H1 (cell line): ENCODE measurements around the gene COBLL1. TPM values are rescaled to one million over a fixed set of nuclear protein-coding genes. Genes with fewer than 3 reads are reported as not detected.

Source experiments
- CTCF ChIA-PET: fragments of 300-600 bp; sonication (Branson Sonifier 250); formaldehyde crosslinking; loops from one replicate; lab custom pipeline; 2021; ENCODE audit not compliant: partially characterized antibody; lab: Charles Lee
- POLR2A ChIA-PET: fragments of 300-600 bp; sonication (Branson Sonifier 250); formaldehyde crosslinking; loops from one replicate; lab custom pipeline; 2021; ENCODE audit warnings: inconsistent platforms; ENCODE audit not compliant: partially characterized antibody; lab: Charles Lee
- DNase-seq, 2 experiments: peaks; one replicate each; pipeline versions ENCODE4 v3.0.0 to v3.0.0-alpha.2; 2010 to 2022; ENCODE audit warnings: low spot score in 2 of 2, low read depth in 1 of 2, mixed read lengths in 1 of 2
- FAIRE-seq: peaks from 2 replicates; lab custom pipeline; 2011; peaks lifted over from hg19 to GRCh38; lab: Jason Lieb, UNC
- H2AFZ ChIP-seq: 2 replicates; pipeline ENCODE4 v1.8.1; 2012; ENCODE audit warnings: low read length, inconsistent platforms
- H2AK5ac ChIP-seq: 2 replicates; pipeline ENCODE4 v1.6.1; 2013; ENCODE audit warnings: low read depth, low read length
- H2BK120ac ChIP-seq: replicated peaks from 2 replicates; pipeline ENCODE3; 2013; ENCODE audit warnings: low read depth, low read length, inconsistent platforms
- H2BK12ac ChIP-seq: 2 replicates; pipeline ENCODE4 v1.6.1; 2013; ENCODE audit warnings: low read depth, low read length
- H2BK15ac ChIP-seq: 2 replicates; pipeline ENCODE4 v1.6.1; 2013; ENCODE audit warnings: low read length
- H2BK20ac ChIP-seq: 2 replicates; pipeline ENCODE4 v1.6.1; 2013; ENCODE audit warnings: low read length
- H2BK5ac ChIP-seq: 2 replicates; pipeline ENCODE4 v1.6.1; 2013; ENCODE audit warnings: low read depth, low read length
- H3K14ac ChIP-seq: 2 replicates; pipeline ENCODE4 v1.6.1; 2013; ENCODE audit warnings: inconsistent platforms; ENCODE audit not compliant: insufficient read length
- H3K18ac ChIP-seq: 2 replicates; pipeline ENCODE4 v1.6.1; 2013; ENCODE audit warnings: low read length; ENCODE audit errors: extremely low read depth
- H3K23ac ChIP-seq: 2 replicates; pipeline ENCODE4 v1.6.1; 2013; ENCODE audit warnings: inconsistent platforms; ENCODE audit not compliant: insufficient read length
- H3K23me2 ChIP-seq: 2 replicates; pipeline ENCODE4 v1.6.1; 2013; ENCODE audit warnings: low read depth, low read length
- H3K27ac ChIP-seq: 2 replicates; pipeline ENCODE4 v1.6.1; 2011; ENCODE audit warnings: low read depth, low read length, inconsistent platforms
- H3K27me3 ChIP-seq, 4 experiments: replicated peaks in 1 of 4; 1 replicate in 1 of 4; 2 replicates in 3 of 4; pipeline versions ENCODE4 v1.6.1 to v1.8.1; 2011 to 2013; ENCODE audit warnings: low read length in 3 of 4, mild to moderate bottlenecking in 3 of 4, inconsistent platforms in 2 of 4, mixed read lengths in 2 of 4, moderate library complexity in 1 of 4; ENCODE audit not compliant: control insufficient read depth in 3 of 4, insufficient read depth in 3 of 4; ENCODE audit errors: extremely low read depth in 1 of 4
- H3K36me3 ChIP-seq, 4 experiments: 2 replicates each; pipeline versions ENCODE4 v1.6.1 to v1.8.1; 2011 to 2013; ENCODE audit warnings: mild to moderate bottlenecking in 4 of 4, low read length in 3 of 4, moderate library complexity in 2 of 4, control low read depth in 1 of 4, inconsistent platforms in 1 of 4; ENCODE audit not compliant: insufficient read depth in 4 of 4, control insufficient read depth in 2 of 4
- H3K4ac ChIP-seq: replicated peaks from 2 replicates; pipeline ENCODE3; 2013; ENCODE audit warnings: low read length, low read depth, mixed read lengths, inconsistent platforms; ENCODE audit not compliant: insufficient read length
- H3K4me1 ChIP-seq, 4 experiments: replicated peaks in 1 of 4; 1 replicate in 1 of 4; 2 replicates in 3 of 4; pipeline versions ENCODE4 v1.6.1 to v1.8.1; 2011 to 2013; ENCODE audit warnings: low read length in 3 of 4, inconsistent platforms in 2 of 4, mixed read lengths in 1 of 4; ENCODE audit not compliant: insufficient read depth in 4 of 4, control insufficient read depth in 3 of 4
- H3K4me2 ChIP-seq, 2 experiments: 2 replicates each; pipeline versions ENCODE4 v1.6.1 to v1.8.1; 2011 to 2013; ENCODE audit warnings: low read depth in 2 of 2, low read length in 2 of 2, control low read depth in 1 of 2, inconsistent platforms in 1 of 2, mild to moderate bottlenecking in 1 of 2; ENCODE audit not compliant: insufficient read depth in 1 of 2
- H3K4me3 ChIP-seq, 4 experiments: fragments of 200-600, 300-600 bp in 1 of 4; sonication (generic), shearing (Covaris generic), sonication (Bioruptor Twin) in 1 of 4; 2 replicates each; pipeline versions ENCODE4 v1.5.1 to v1.8.1; 2011 to 2016; ENCODE audit warnings: low read length in 4 of 4, low read depth in 3 of 4, control low read depth in 2 of 4, inconsistent platforms in 2 of 4, mild to moderate bottlenecking in 2 of 4, mixed read lengths in 1 of 4, moderate library complexity in 1 of 4; ENCODE audit not compliant: insufficient read depth in 2 of 4; ENCODE audit errors: extremely low read depth in 1 of 4
- H3K56ac ChIP-seq: replicated peaks from 2 replicates; pipeline ENCODE3; 2013; ENCODE audit warnings: low read depth, mild to moderate bottlenecking, mixed read lengths, low read length, inconsistent platforms; ENCODE audit not compliant: insufficient read length
- H3K79me1 ChIP-seq: 2 replicates; pipeline ENCODE4 v1.6.1; 2013; ENCODE audit warnings: low read depth, low read length, control low read depth
- H3K79me2 ChIP-seq, 2 experiments: 2 replicates each; pipeline versions ENCODE4 v1.6.1 to v1.8.1; 2012 to 2013; ENCODE audit warnings: low read length in 2 of 2, mild to moderate bottlenecking in 2 of 2, inconsistent platforms in 1 of 2; ENCODE audit not compliant: insufficient read depth in 2 of 2, control insufficient read depth in 1 of 2
- H3K9ac ChIP-seq, 4 experiments: replicated peaks in 1 of 4; 1 replicate in 1 of 4; 2 replicates in 3 of 4; pipeline versions ENCODE4 v1.6.1 to v1.8.1; 2011 to 2013; ENCODE audit warnings: low read depth in 3 of 4, low read length in 3 of 4, control low read depth in 2 of 4, mild to moderate bottlenecking in 2 of 4, moderate library complexity in 2 of 4, inconsistent platforms in 1 of 4; ENCODE audit errors: extremely low read depth in 1 of 4
- H3K9me3 ChIP-seq, 2 experiments: 2 replicates each; pipeline versions ENCODE4 v1.6.1 to v1.8.1; 2012 to 2013; ENCODE audit warnings: mild to moderate bottlenecking in 2 of 2, moderate library complexity in 2 of 2, control low read depth in 1 of 2, inconsistent platforms in 1 of 2, low read depth in 1 of 2, low read length in 1 of 2, mixed read lengths in 1 of 2; ENCODE audit not compliant: insufficient read depth in 2 of 2
- H4K20me1 ChIP-seq, 2 experiments: replicated peaks in 1 of 2; 2 replicates each; pipeline versions ENCODE3 to v1.8.1; 2011 to 2013; ENCODE audit warnings: inconsistent platforms in 2 of 2, low read length in 2 of 2, mild to moderate bottlenecking in 1 of 2; ENCODE audit not compliant: insufficient read depth in 2 of 2, control insufficient read depth in 1 of 2
- H4K5ac ChIP-seq: 2 replicates; pipeline ENCODE4 v1.6.1; 2013; ENCODE audit warnings: low read length, low read depth, mixed read lengths, inconsistent platforms; ENCODE audit not compliant: insufficient read length
- H4K8ac ChIP-seq: 2 replicates; pipeline ENCODE4 v1.8.0; 2013; ENCODE audit warnings: mild to moderate bottlenecking, moderate library complexity, low read length, inconsistent platforms; ENCODE audit not compliant: insufficient read depth; ENCODE audit errors: extremely low read depth
- H4K91ac ChIP-seq: replicated peaks from 2 replicates; pipeline ENCODE3; 2013; ENCODE audit warnings: low read length, mixed read lengths, inconsistent platforms; ENCODE audit not compliant: insufficient read length
- BCL11A ChIP-seq, 2 experiments: IDR thresholded peaks; one replicate each; pipeline ENCODE4 v1.6.1; 2011; ENCODE audit warnings: low read depth in 2 of 2, low read length in 2 of 2, mild to moderate bottlenecking in 2 of 2
- CHD1 ChIP-seq: IDR thresholded peaks from 2 replicates; pipeline ENCODE4 v1.6.1; 2012; ENCODE audit warnings: low read depth, low read length, improper control_type of control experiment
- CHD2 ChIP-seq: IDR thresholded peaks from 2 replicates; pipeline ENCODE4 v1.6.1; 2012; ENCODE audit warnings: low read length, improper control_type of control experiment
- EP300 ChIP-seq, 2 experiments: IDR thresholded peaks; 1 replicate in 1 of 2; 2 replicates in 1 of 2; pipeline ENCODE4 v1.6.1; 2011 to 2012; ENCODE audit warnings: low read depth in 2 of 2, low read length in 2 of 2, mild to moderate bottlenecking in 2 of 2, borderline replicate concordance in 1 of 2, inconsistent platforms in 1 of 2, moderate library complexity in 1 of 2
- JUND ChIP-seq: IDR thresholded peaks from 2 replicates; pipeline ENCODE4 v1.6.1; 2011; ENCODE audit warnings: mild to moderate bottlenecking, improper control_type of control experiment, low read length
- MAFK ChIP-seq: IDR thresholded peaks from 2 replicates; pipeline ENCODE4 v1.6.1; 2012; ENCODE audit warnings: low read depth, mild to moderate bottlenecking, improper control_type of control experiment, low read length
- NRF1 ChIP-seq: IDR thresholded peaks from 2 replicates; pipeline ENCODE4 v1.6.1; 2011; ENCODE audit warnings: mild to moderate bottlenecking, low read depth, low read length, improper control_type of control experiment
- PHF8 ChIP-seq: fragments of 200-600 bp; sonication (generic); conservative IDR thresholded peaks from 2 replicates; pipeline ENCODE4 v1.7.1; 2012; ENCODE audit warnings: low read depth, mild to moderate bottlenecking, inconsistent platforms, low read length, moderate library complexity
- RAD21 ChIP-seq, 2 experiments: IDR thresholded peaks in 1 of 2; conservative IDR thresholded peaks in 1 of 2; 2 replicates each; pipeline ENCODE4 v1.6.1; 2011; ENCODE audit warnings: low read depth in 2 of 2, low read length in 2 of 2, improper control_type of control experiment in 1 of 2, inconsistent platforms in 1 of 2, mild to moderate bottlenecking in 1 of 2, moderate library complexity in 1 of 2
- RFX5 ChIP-seq: IDR thresholded peaks from 2 replicates; pipeline ENCODE4 v1.6.1; 2011; ENCODE audit warnings: low read depth, low read length, improper control_type of control experiment, borderline replicate concordance
- SAP30 ChIP-seq: fragments of 300-600 bp; sonication (generic); IDR thresholded peaks from 2 replicates; pipeline ENCODE4 v1.7.1; 2012; ENCODE audit warnings: low read length, moderate library complexity, mild to moderate bottlenecking, inconsistent platforms; ENCODE audit not compliant: insufficient read depth, insufficient replicate concordance
- SIRT6 ChIP-seq: IDR thresholded peaks from one replicate; pipeline ENCODE4 v1.7.1; 2012; ENCODE audit warnings: low read length, inconsistent platforms
- SUZ12 ChIP-seq: fragments of 200-600 bp; sonication (generic); IDR thresholded peaks from 2 replicates; pipeline ENCODE4 v1.6.1; 2012; ENCODE audit warnings: mild to moderate bottlenecking, inconsistent platforms, low read length, moderate library complexity, mixed read lengths
- TEAD4 ChIP-seq: IDR thresholded peaks from 2 replicates; pipeline ENCODE4 v1.6.1; 2012; ENCODE audit warnings: low read depth, low read length, inconsistent platforms, mixed read lengths
- YY1 ChIP-seq: IDR thresholded peaks from 2 replicates; pipeline ENCODE4 v1.6.1; 2011; ENCODE audit warnings: low read depth, mild to moderate bottlenecking, low read length
- WGBS, 2 experiments: shearing (Covaris generic) in 1 of 2; methylation state at CpG; one replicate each; pipeline versions ENCODE4 v1.1.6 to v1.1.7; 2013 to 2015; ENCODE audit warnings: low lambda C conversion rate in 2 of 2, mixed read lengths in 2 of 2, inconsistent platforms in 1 of 2, low coverage in 1 of 2, missing lambda C conversion rate in 1 of 2; ENCODE audit not compliant: insufficient replicate concordance in 2 of 2, insufficient coverage in 1 of 2, insufficient read length in 1 of 2; ENCODE audit errors: extremely low coverage in 1 of 2, missing lambda C conversion rate in 1 of 2; 5-methylcytosine and 5-hydroxymethylcytosine counted together
- polyA plus RNA-seq, 7 experiments: library from polyadenylated mRNA; depleted of rRNA in 3 of 7; stranded (reverse) in 5 of 7; unstranded in 2 of 7; fragments of >200 nt in 5 of 7; fragments of 200-250 nt in 2 of 7; gene quantifications; 1 replicate in 5 of 7; 2 replicates in 1 of 7; 4 replicates in 1 of 7; pipeline versions ENCODE4 v1.2.1 to v1.2.3, GENCODE V29; 2011 to 2013; ENCODE audit warnings: missing spikeins in 2 of 7, mixed read lengths in 2 of 7
- total RNA-seq: library from RNA; stranded (reverse); fragmentation: NEBNext Ultra II Directional; extraction: Animal tissue kit (Norgen Biotek cat#: 25700); gene quantifications from 2 replicates; pipeline ENCODE4 v1.2.1, GENCODE V29; 2021

COBLL1 gene
- total and polyA plus RNA-seq, 2 of the 8 experiments (the other 6 are each of a cell fraction or from before 2014, with no cell fraction given): 2.2 to 6.2 TPM

DNA sequence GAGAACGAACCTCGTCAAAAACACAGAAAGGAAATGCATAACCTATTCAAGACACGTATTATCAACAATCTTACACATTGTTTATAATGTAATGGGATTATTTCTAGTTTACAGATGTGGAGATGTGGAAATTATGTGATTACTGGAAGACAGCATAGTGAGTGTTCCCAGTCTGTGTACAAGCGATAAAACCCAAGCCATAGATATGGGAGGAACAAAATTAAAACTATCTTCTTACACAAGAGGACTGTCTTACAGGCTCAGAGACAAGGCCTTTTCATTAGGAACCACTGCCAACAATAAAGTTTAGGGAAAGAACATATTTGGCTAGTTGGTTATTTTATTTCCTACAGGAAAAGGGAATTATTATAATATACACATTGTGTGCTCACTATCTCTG lies 20.3 kb downstream of the COBLL1 start:
- H2BK120ac ChIP-seq: no peak overlapping the region
- no peaks in the 10 kb centered on the region for H4K20me1 ChIP-seq
- H3K4me1 ChIP-seq: no peaks in the 10 kb centered on the region
- no peaks in the 10 kb centered on the region for H3K79me2 ChIP-seq
- POLR2A ChIA-PET: no interaction called here
- 87% methylated on average over 4 of the region's 4 CpGs; no CpG with 5 or more reads in 1 of the 2 experiments for WGBS, 2 experiments
- CTCF ChIA-PET: no interaction called here
- H2BK12ac ChIP-seq: no peak overlapping the region
- no peak overlapping the region for H3K56ac ChIP-seq
- H3K27me3 ChIP-seq: no peaks in the 10 kb centered on the region
- H3K9ac ChIP-seq: no peak overlapping the region
- H3K4ac ChIP-seq: no peak overlapping the region
- H2AFZ ChIP-seq: no peak overlapping the region
- DNase-seq: no peak
- no peak overlapping the region for H3K18ac ChIP-seq
- H2BK15ac ChIP-seq: no peak overlapping the region
- H2BK20ac ChIP-seq: no peak overlapping the region
- no peak overlapping the region for H3K4me2 ChIP-seq
- H4K91ac ChIP-seq: no peak overlapping the region
- H3K79me1 ChIP-seq: no peaks in the 10 kb centered on the region
- no peak overlapping the region for H4K8ac ChIP-seq
- no peak overlapping the region for H4K5ac ChIP-seq
- H3K27ac ChIP-seq: no peak overlapping the region
- H2AK5ac ChIP-seq: no peak overlapping the region
- H3K4me3 ChIP-seq: no peak overlapping the region
- no peaks in the 10 kb centered on the region for H3K36me3 ChIP-seq
- FAIRE-seq: no peak
- no peak overlapping the region for H2BK5ac ChIP-seq
- H3K23me2 ChIP-seq: no peaks in the 10 kb centered on the region
- H3K9me3 ChIP-seq: no peaks in the 10 kb centered on the region
- no peak overlapping the region for H3K14ac ChIP-seq
- no peak overlapping the region for H3K23ac ChIP-seq
- no peak for TF ChIP-seq SAP30
- no peak for TF ChIP-seq YY1
- no peak for TF ChIP-seq JUND
- no peak for TF ChIP-seq SUZ12
- TF ChIP-seq PHF8: no peak
- no peak for TF ChIP-seq RFX5
- no peak for TF ChIP-seq TEAD4
- TF ChIP-seq MAFK: no peak
- no peak for TF ChIP-seq CHD1
- no peak for TF ChIP-seq SIRT6
- no peak for TF ChIP-seq BCL11A (IDR thresholded peaks at IDR 0.05; ENCODE audit: low read depth in 2 of 2, low read length in 2 of 2)
- no peak for TF ChIP-seq EP300 (IDR thresholded peaks at IDR 0.05; ENCODE audit: borderline replicate concordance in 1 of 2, low read depth in 2 of 2, low read length in 2 of 2)
- TF ChIP-seq NRF1: no peak
- no peak for TF ChIP-seq RAD21 (IDR thresholded peaks at IDR 0.05 in 1 of 2, conservative IDR thresholded peaks at IDR 0.05 in 1 of 2; ENCODE audit: low read depth in 2 of 2, low read length in 2 of 2)
- TF ChIP-seq CHD2: no peak
